ENCODE measurements around the gene MYG1.

MYG1 gene

GRCh38 chr12:53299454-53300180, at the start of gene MYG1:
TSS of gene MYG1 (plus strand) at chr12:53299695. CDS start at chr12:53299738, 43 bp downstream.
- FAIRE-seq = no peak

- no peak for FAIRE-seq
These were observed 47.8 kb upstream of the MYG1 start for GRCh38 chr12:53251477-53252348.

GRCh38 chr12:53252349-53252916, 47.1 kb upstream of the MYG1 start:
- no peak for FAIRE-seq

DNA sequence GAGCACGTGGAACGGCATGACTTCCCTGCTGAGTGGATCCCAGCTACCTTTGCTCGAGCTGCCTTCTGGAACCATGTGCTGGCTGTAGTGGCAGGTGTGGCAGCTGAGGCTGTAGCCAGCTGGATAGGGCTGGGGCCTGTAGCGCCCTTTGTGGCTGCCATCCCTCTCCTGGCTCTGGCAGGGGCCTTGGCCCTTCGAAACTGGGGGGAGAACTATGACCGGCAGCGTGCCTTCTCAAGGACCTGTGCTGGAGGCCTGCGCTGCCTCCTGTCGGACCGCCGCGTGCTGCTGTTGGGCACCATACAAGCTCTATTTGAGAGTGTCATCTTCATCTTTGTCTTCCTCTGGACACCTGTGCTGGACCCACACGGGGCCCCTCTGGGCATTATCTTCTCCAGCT, 46.2 kb upstream of the MYG1 start:
- no peak for FAIRE-seq

DNA sequence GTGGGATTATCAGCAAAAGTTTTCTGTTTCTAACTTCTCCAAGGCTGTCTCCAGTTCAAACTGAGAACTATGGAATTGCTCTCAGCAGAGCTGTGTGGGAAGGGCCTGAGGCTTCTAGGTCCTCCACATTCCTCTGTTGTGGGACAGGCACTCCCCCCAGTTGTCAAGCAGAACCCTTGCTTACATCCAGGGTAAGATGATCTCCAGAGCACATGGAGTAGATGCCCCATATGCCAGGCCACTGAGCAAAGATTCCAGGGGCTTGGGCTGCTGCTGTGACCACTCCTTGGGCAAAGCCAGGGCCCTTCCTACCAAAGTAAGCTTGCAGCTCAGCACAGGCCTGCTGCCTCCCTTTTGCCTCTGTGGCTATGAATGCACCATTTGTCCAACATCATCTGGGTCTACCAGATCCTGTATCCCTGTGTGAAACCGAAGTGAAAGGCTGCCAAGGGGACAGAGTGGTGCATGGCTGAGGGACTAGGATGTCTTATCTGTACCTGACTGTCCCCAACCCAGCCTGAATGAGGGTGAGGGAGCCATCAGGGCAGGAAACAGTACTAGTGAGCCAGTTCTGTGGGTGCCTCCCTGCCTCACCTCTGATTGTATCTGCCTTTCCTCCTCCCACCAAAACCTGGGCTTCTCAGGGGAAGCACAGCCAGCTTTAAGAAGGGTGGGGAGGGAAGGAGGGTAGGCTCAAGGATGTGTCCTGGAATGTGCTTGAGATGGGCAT, 44.5 kb upstream of the MYG1 start:
- no peak for FAIRE-seq

DNA sequence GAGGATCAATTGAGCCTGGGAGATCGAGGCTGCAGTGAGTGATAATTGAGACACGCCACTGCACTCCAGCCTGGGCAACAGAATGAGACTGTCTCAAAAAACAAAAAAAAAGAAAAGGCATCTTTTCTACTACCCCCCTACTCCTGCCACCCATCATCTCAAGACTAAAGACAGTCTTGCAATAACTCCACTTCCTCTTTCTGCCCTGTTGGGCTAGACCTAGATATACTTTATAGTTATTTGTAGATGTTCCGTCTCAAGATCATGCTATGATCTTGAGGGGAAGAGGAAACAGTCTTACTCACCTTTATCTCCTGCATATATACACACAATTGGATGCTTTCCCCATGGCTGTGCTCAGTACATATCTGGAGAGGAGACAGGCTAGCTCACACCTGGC, 43.5 kb upstream of the MYG1 start:
- no peak for FAIRE-seq

DNA sequence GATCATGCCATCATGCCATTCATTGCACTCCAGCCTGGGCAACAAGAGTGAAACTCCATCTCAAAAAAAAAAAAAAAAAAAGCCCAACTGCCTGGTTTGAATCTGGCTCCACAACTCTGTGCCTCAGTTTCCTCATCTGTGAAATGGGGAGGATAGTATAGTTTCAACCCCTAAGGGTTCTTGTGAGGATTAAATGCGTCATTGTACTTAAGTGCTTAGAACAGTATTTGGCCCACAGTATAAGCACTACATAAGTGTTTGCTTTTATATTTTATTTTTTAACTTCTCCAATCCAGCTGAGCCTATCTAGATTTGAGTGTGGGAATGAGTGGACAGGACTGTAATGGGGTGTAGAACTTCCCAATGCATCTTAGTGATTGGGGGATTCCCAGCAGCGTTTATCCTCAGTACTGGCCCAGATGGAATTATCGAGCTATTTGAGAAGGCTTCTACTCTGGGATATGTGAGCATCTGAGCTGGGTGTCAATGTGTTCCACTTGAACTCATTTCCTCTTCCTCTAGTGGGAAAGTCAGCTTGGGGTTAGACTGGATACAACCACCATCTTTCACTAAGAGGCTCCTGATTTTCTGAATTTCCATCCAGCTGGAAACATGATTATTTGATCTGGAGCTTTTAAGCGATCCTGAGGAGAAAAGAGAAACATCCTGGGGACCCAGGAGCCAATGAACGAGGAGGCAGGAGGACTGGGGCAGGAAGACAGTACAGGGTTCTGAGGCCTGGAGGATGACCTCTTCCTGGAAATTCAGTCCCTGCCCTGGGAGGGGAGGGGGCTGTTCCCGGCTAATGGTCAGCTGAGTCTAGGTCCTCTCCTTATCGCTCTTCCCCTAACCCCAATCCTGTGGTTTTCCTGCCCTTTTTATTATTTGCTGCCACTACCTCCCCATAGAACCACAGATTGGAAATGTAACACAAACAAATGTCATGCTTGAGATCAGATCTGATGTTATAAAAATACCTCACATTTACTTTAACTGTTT, 40.7 kb upstream of the MYG1 start:
- FAIRE-seq = no peak

DNA sequence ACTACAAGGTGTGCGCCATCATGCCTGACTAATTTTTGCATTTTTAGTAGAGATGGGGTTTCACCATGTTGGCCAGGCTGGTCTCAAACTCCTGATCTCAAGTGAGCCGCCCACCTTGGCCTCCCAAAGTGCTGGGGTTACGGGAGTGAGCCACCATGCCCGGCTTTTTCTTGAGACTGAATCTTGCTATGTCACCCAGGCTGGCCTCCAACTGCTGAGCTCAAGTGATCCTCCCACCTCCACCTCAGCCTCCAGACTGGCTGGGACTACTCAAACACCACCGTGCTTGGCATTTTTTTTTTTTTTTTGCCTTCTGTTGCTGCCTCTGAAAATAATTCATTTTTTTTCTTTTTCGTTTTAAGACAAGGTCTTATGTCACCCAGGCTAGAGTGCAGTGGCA, 39.6 kb upstream of the MYG1 start:
- FAIRE-seq = no peak

DNA sequence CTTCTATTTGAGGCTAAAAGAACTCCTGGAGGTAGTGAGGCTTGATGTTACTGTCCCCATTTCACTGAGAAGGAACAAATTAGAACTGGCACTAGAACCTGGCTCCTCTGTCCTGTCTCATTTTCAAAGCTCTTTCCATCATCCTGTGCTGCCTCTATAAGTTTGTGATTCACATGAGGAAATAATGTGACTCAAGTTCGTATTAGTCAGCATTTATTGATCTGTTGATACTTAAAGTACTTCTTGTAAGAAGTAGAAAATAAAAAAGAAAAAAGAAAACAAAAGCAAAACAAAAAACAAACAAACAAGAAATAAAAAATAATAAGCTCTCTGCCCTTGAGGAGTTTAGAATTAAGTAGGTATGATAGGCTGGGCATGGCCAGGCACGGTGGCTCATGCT, 33.7 kb upstream of the MYG1 start:
- no peak for FAIRE-seq

- FAIRE-seq = no peak
These were observed 32.0 kb upstream of the MYG1 start for GRCh38 chr12:53267306-53267998.

DNA sequence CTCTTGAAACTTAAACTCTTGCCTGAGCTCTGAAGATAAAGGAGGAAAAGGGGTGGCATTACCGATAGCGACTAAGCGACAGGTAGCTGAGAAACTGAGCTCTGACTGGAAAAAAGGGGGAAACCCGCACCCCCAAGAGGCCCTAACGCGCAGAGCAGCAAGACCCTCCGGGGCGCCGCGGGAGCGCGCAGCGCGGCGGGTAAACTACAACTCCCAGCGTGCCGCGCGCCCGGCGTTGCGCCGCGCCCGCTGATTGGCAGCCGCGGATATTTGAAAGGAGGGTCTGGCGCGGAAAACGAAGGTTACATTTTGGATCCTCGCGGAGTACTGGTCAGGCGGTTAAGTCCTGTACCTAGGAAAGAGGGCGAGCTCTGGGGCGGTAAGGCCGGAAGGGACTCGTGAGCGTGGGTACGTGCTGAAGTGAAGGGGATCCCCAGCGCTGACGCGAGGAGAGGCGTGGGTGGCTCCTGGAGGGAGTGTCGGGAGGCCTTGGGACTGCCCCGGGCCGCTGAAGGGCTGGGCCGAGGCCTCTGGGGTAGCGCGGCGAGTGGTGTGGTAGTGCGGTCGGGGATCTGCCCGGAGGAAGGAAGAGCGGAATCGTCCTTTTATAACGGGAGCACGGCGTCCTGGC, 31.4 kb upstream of the MYG1 start, which contains the start of gene ESPL1:
Gene ESPL1 (plus strand): TSS at position 301 of the 631 bp plus-strand sequence. CDS start 468 bp downstream, outside the sequence.
- FAIRE-seq = no peak

DNA sequence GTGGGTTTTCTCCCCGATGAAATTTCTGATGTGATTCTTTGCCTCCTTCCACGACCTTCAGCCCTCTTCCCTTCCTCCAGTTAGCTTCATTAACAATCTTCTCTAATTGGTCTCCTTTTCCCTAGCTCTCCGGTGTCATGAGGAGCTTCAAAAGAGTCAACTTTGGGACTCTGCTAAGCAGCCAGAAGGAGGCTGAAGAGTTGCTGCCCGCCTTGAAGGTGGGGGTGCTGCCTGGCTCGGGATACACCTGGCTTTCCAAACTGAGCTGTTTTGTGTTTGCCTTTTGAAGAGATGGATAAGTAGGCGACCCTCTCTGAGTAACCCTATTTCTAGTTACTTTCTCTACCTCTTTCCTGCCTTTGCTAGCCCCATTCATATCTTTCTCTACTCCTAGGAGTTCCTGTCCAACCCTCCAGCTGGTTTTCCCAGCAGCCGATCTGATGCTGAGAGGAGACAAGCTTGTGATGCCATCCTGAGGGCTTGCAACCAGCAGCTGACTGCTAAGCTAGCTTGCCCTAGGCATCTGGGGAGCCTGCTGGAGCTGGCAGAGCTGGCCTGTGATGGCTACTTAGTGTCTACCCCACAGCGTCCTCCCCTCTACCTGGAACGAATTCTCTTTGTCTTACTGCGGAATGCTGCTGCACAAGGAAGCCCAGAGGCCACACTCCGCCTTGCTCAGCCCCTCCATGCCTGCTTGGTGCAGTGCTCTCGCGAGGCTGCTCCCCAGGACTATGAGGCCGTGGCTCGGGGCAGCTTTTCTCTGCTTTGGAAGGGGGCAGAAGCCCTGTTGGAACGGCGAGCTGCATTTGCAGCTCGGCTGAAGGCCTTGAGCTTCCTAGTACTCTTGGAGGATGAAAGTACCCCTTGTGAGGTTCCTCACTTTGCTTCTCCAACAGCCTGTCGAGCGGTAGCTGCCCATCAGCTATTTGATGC, 30.6 kb upstream of the MYG1 start:
- FAIRE-seq = no peak

GRCh38 chr12:53274445-53274844, 25.1 kb upstream of the MYG1 start:
- FAIRE-seq = no peak

DNA sequence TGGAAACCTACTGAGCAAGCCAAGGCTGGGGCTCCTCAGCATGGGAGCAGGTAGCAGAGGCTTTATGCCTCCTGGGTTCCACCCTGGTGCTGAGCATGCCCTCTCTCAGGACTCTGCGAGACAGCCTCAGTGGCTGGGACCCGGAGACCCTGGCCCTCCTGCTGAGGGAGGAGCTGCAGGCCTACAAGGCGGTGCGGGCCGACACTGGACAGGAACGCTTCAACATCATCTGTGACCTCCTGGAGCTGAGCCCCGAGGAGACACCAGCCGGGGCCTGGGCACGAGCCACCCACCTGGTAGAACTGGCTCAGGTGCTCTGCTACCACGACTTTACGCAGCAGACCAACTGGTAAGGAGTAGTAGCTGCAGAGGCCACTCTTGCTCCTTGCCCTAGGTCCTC, 23.0 kb upstream of the MYG1 start:
- FAIRE-seq = no peak

DNA sequence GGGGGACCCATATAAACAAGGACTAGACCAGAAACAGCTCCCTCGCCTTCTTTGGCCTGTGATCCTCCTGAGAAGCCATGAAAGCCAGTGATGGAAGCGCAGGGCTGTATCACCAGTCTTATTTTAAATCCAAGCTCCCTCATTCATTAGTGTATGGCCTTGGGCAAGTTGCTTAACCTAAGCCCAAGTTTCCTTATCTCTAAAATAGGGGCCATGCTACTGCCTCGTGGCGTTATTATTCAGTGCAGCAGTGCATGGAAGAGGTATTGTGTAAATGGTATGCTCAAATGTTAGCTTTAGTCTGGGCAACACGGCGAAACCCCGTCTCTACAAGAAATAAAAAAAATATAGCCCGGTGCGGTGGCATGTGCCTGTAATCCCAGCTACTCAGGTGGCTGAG, 21.5 kb upstream of the MYG1 start:
- FAIRE-seq = no peak

- FAIRE-seq = no peak
These were observed 20.1 kb upstream of the MYG1 start for GRCh38 chr12:53279283-53279869.

- no peak for FAIRE-seq
These were observed 19.5 kb upstream of the MYG1 start for GRCh38 chr12:53279888-53280498.

DNA sequence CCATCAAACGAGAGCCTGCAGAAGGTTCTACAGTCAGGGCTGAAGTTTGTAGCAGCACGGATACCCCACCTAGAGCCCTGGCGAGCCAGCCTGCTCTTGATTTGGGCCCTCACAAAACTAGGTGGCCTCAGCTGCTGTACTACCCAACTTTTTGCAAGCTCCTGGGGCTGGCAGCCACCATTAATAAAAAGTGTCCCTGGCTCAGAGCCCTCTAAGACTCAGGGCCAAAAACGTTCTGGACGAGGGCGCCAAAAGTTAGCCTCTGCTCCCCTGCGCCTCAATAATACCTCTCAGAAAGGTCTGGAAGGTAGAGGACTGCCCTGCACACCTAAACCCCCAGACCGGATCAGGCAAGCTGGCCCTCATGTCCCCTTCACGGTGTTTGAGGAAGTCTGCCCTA, 13.0 kb upstream of the MYG1 start:
- FAIRE-seq = no peak
